GM23338 (cell line): ENCODE measurements around the gene MAPRE3. TPM values are rescaled to one million over a fixed set of nuclear protein-coding genes. Genes with fewer than 3 reads are reported as not detected.

ENCODE experiments used
- ATAC-seq: fragments of 200-7000 bp; cut with Tn5 transposase; 3 replicates; pipeline ENCODE4 v1.9.1; 2020
- DNase-seq: peaks from one replicate; pipeline ENCODE4 v3.0.0-alpha.2; 2015; ENCODE audit warnings: low spot score
- H2AFZ ChIP-seq: fragments of 200-600 bp; sonication (generic); 2 replicates; pipeline ENCODE4 v1.8.0; 2016; ENCODE audit warnings: antibody characterized with exemption, mild to moderate bottlenecking, moderate library complexity
- H3F3A ChIP-seq: fragments of 200-600 bp; sonication (generic); replicated peaks from 2 replicates; pipeline ENCODE4 v1.8.0; 2017; ENCODE audit warnings: antibody characterized with exemption, mixed run types, low read depth
- H3K27ac ChIP-seq: fragments of 200-600 bp; sonication (generic); 2 replicates; pipeline ENCODE4 v1.6.1; 2016; ENCODE audit warnings: low read depth
- H3K27me3 ChIP-seq: fragments of 200-600 bp; sonication (generic); 2 replicates; pipeline ENCODE4 v1.8.0; 2016; ENCODE audit warnings: mild to moderate bottlenecking, mixed run types, moderate library complexity; ENCODE audit not compliant: insufficient read depth
- H3K36me3 ChIP-seq: fragments of 200-600 bp; sonication (generic); 2 replicates; pipeline ENCODE4 v1.8.0; 2016; ENCODE audit warnings: mild to moderate bottlenecking; ENCODE audit not compliant: insufficient read depth
- H3K4me1 ChIP-seq: fragments of 200-600 bp; sonication (generic); 2 replicates; pipeline ENCODE4 v1.8.0; 2016; ENCODE audit warnings: mild to moderate bottlenecking, moderate library complexity; ENCODE audit not compliant: insufficient read depth
- H3K4me2 ChIP-seq: fragments of 200-600 bp; sonication (generic); 2 replicates; pipeline ENCODE4 v1.7.1; 2017; ENCODE audit warnings: mixed run types
- H3K4me3 ChIP-seq: fragments of 200-600 bp; sonication (generic); 2 replicates; pipeline ENCODE4 v1.6.1; 2016; ENCODE audit warnings: mixed run types
- H3K79me2 ChIP-seq: fragments of 200-600 bp; sonication (generic); replicated peaks from 2 replicates; pipeline ENCODE4 v1.8.0; 2017; ENCODE audit warnings: mild to moderate bottlenecking; ENCODE audit not compliant: insufficient read depth
- H3K9me2 ChIP-seq: fragments of 200-600 bp; sonication (generic); 2 replicates; pipeline ENCODE4 v1.8.0; 2017; ENCODE audit not compliant: insufficient read depth
- H4K20me1 ChIP-seq: fragments of 200-600 bp; sonication (generic); replicated peaks from 2 replicates; pipeline ENCODE4 v1.8.0; 2017; ENCODE audit warnings: mild to moderate bottlenecking; ENCODE audit not compliant: insufficient read depth
- H3K27ac Mint-ChIP-seq: 2 replicates; pipeline ENCODE4 v1.8.0; 2020; ENCODE audit warnings: inconsistent platforms, mild to moderate bottlenecking, moderate library complexity, mixed read lengths
- H3K27me3 Mint-ChIP-seq: 3 replicates; pipeline ENCODE4 v1.8.0; 2022; ENCODE audit warnings: low read depth, mild to moderate bottlenecking, moderate library complexity, mixed read lengths, inconsistent platforms; ENCODE audit not compliant: insufficient read depth, poor library complexity
- H3K36me3 Mint-ChIP-seq: 3 replicates; pipeline ENCODE4 v1.8.0; 2021; ENCODE audit warnings: low read depth, mild to moderate bottlenecking, inconsistent platforms, moderate library complexity, mixed read lengths
- H3K4me1 Mint-ChIP-seq: 3 replicates; pipeline ENCODE4 v1.8.0; 2020; ENCODE audit warnings: mild to moderate bottlenecking, inconsistent platforms, mixed read lengths
- H3K4me3 Mint-ChIP-seq: 3 replicates; pipeline ENCODE4 v1.8.0; 2021; ENCODE audit warnings: moderate library complexity, mild to moderate bottlenecking, inconsistent platforms, mixed read lengths
- H3K9me3 Mint-ChIP-seq: 3 replicates; pipeline ENCODE4 v1.8.0; 2020; ENCODE audit warnings: moderate library complexity, mild to moderate bottlenecking, inconsistent platforms, mixed read lengths
- CREB1 ChIP-seq: fragments of 250-450 bp; sonication (Bioruptor Pico); IDR thresholded peaks from 2 replicates; pipeline ENCODE4 v1.5.0; 2020; ENCODE audit warnings: low read depth, mild to moderate bottlenecking, moderate library complexity
- CTCF ChIP-seq, 2 experiments: fragments of 200-600 bp in 1 of 2; sonication (generic) in 1 of 2; conservative IDR thresholded peaks; 2 replicates each; pipeline versions ENCODE4 v1.5.1 to v1.6.1; 2016 to 2017; ENCODE audit warnings: antibody characterized with exemption in 2 of 2, low read depth in 2 of 2, mild to moderate bottlenecking in 2 of 2, moderate library complexity in 1 of 2
- ETS1 ChIP-seq: IDR thresholded peaks from 2 replicates; pipeline ENCODE4 v1.6.1; 2016; ENCODE audit warnings: antibody characterized with exemption
- EZH2 ChIP-seq: fragments of 200-600 bp; sonication (generic); IDR thresholded peaks from one replicate; pipeline ENCODE4 v1.8.0; 2017; ENCODE audit warnings: antibody characterized with exemption, mild to moderate bottlenecking, low read depth; ENCODE audit not compliant: unreplicated experiment
- EZH2phosphoT487 ChIP-seq: fragments of 200-600 bp; sonication (generic); IDR thresholded peaks from one replicate; pipeline ENCODE4 v1.8.1; 2018; ENCODE audit warnings: antibody characterized with exemption; ENCODE audit not compliant: unreplicated experiment
- JUNB ChIP-seq: IDR thresholded peaks from one replicate; pipeline ENCODE4 v1.6.1; 2016; ENCODE audit warnings: antibody characterized with exemption; ENCODE audit not compliant: unreplicated experiment
- NANOG ChIP-seq: IDR thresholded peaks from 2 replicates; pipeline ENCODE4 v1.6.1; 2016; ENCODE audit warnings: antibody characterized with exemption, borderline replicate concordance
- POLR2AphosphoS5 ChIP-seq: IDR thresholded peaks from 2 replicates; pipeline ENCODE4 v1.6.1; 2016; ENCODE audit warnings: antibody characterized with exemption, low read depth
- STAT1 ChIP-seq: IDR thresholded peaks from one replicate; pipeline ENCODE4 v1.6.1; 2016; ENCODE audit warnings: antibody characterized with exemption; ENCODE audit not compliant: unreplicated experiment
- ZNF114 ChIP-seq: fragments of 250-450 bp; sonication (Bioruptor Pico); IDR thresholded peaks from 2 replicates; pipeline ENCODE4 v1.5.0; 2020; ENCODE audit warnings: mild to moderate bottlenecking, moderate library complexity
- ZNF331 ChIP-seq: fragments of 250-450 bp; sonication (Bioruptor Pico); IDR thresholded peaks from 2 replicates; pipeline ENCODE4 v1.5.0; 2020; ENCODE audit warnings: low read depth, mild to moderate bottlenecking, moderate library complexity
- polyA plus RNA-seq: library from polyadenylated mRNA; unstranded; fragments of >200 nt; fragmentation: Nextera tagmentation; extraction: Ambion mirVana; gene quantifications from 2 replicates; pipeline ENCODE4 v1.2.1, GENCODE V29; 2016
- total RNA-seq: library from RNA; depleted of rRNA; stranded (reverse); fragments of >200 nt; shearing (Covaris generic); gene quantifications from 2 replicates; pipeline ENCODE4 v1.2.3, GENCODE V29; 2014
- TF ChIP-seq, protein P1 (sequence below): IDR thresholded peaks from one replicate; pipeline ENCODE4 v1.6.1; 2018; ENCODE audit warnings: antibody characterized with exemption; ENCODE audit not compliant: unreplicated experiment

The MAPRE3 gene
- total and polyA plus RNA-seq, 2 experiments from 2014 or later = 3.3 to 4.5 TPM

GRCh38 chr2:26936855-26937254 lies 33.6 kb upstream of the MAPRE3 start (continued):
- TF ChIP-seq CTCF (conservative IDR thresholded peaks at IDR 0.05; ENCODE audit: low read depth in 2 of 2) (no peak), EZH2 (no peak), POLR2AphosphoS5 (no peak), CREB1 (no peak), NANOG (no peak), EZH2phosphoT487 (no peak)
- TF ChIP-seq, protein P1, sequence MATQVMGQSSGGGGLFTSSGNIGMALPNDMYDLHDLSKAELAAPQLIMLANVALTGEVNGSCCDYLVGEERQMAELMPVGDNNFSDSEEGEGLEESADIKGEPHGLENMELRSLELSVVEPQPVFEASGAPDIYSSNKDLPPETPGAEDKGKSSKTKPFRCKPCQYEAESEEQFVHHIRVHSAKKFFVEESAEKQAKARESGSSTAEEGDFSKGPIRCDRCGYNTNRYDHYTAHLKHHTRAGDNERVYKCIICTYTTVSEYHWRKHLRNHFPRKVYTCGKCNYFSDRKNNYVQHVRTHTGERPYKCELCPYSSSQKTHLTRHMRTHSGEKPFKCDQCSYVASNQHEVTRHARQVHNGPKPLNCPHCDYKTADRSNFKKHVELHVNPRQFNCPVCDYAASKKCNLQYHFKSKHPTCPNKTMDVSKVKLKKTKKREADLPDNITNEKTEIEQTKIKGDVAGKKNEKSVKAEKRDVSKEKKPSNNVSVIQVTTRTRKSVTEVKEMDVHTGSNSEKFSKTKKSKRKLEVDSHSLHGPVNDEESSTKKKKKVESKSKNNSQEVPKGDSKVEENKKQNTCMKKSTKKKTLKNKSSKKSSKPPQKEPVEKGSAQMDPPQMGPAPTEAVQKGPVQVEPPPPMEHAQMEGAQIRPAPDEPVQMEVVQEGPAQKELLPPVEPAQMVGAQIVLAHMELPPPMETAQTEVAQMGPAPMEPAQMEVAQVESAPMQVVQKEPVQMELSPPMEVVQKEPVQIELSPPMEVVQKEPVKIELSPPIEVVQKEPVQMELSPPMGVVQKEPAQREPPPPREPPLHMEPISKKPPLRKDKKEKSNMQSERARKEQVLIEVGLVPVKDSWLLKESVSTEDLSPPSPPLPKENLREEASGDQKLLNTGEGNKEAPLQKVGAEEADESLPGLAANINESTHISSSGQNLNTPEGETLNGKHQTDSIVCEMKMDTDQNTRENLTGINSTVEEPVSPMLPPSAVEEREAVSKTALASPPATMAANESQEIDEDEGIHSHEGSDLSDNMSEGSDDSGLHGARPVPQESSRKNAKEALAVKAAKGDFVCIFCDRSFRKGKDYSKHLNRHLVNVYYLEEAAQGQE = no peak

DNA sequence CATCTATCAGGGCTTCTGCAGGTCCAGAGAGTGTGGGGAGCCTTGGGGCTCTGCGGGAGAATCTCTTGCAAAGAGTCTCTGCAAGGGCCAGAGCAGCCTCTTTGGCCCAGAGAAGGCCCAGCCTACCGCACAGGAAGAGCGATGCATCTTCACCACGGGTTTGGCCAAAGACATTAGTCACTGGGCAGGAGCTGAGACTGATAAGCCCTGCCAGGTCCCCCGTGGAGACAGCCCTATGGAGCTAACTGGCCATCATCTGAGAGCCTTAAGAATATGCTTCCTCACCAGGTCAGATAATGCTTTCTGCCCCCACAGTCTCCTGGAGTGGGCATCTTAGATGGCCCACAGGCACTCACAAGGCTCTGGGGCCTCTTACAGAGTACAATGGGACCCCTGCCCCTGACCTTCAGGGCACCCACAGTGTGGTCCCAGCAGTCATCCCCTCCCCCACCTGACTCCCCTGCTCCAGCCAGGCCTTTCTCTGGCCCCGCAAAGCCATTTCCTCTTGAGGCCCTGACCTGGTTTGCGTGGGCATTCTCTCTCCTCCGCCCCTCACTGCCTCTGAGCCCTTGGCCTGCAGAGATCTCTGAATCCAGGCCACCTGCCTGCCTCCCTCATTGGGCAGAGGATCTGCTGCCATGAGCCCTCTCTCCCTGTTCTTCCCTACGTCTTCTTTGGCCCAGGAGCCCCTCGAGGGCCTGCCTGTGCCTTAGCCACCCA lies 31.9 kb upstream of the MAPRE3 start:
- DNase-seq (no peak), ATAC-seq (no peak)
- peaks cover 15% of the 10 kb centered on the region for H3K27me3 ChIP-seq
- H3K9me3 Mint-ChIP-seq = no peaks in the 10 kb centered on the region
- H3K27ac Mint-ChIP-seq = no peak overlapping the region
- no peak overlapping the region for H3K4me3 Mint-ChIP-seq
- H3K27me3 Mint-ChIP-seq = peaks cover 16% of the 10 kb centered on the region
- H3F3A ChIP-seq = no peaks in the 10 kb centered on the region
- H3K4me2 ChIP-seq = no peak overlapping the region
- H3K36me3 Mint-ChIP-seq = no peaks in the 10 kb centered on the region
- H2AFZ ChIP-seq = no peak overlapping the region
- no peaks in the 10 kb centered on the region for H3K9me2 ChIP-seq
- no peaks in the 10 kb centered on the region for H3K79me2 ChIP-seq
- H3K4me1 ChIP-seq = 0 out of 2 replicates have a peak, but pooled peaks cover 6% of the 10 kb centered on the region
- no peaks in the 10 kb centered on the region for H4K20me1 ChIP-seq
- no peaks in the 10 kb centered on the region for H3K36me3 ChIP-seq
- peaks cover 20% of the 10 kb centered on the region for H3K4me1 Mint-ChIP-seq
- H3K4me3 ChIP-seq = no peak overlapping the region
- no peak overlapping the region for H3K27ac ChIP-seq
- TF ChIP-seq EZH2phosphoT487 = no peak
- TF ChIP-seq NANOG = no peak
- TF ChIP-seq ZNF114 (CRISPR knock-in tag) = no peak
- no peak for TF ChIP-seq JUNB
- TF ChIP-seq STAT1 = no peak
- no peak for TF ChIP-seq ZNF331 (CRISPR knock-in tag)
- no peak for TF ChIP-seq POLR2AphosphoS5
- TF ChIP-seq, protein P1 = no peak
- TF ChIP-seq ETS1 = no peak
